ENCODE data around the gene SCN7A. TPM values are rescaled to one million over a fixed set of nuclear protein-coding genes. Genes with fewer than 3 reads are reported as not detected.
"Not testable (repeated sequence)": the region's sequence is repeated elsewhere in the genome, so short reads cannot be mapped to it uniquely, and the experiment has no call there.

SCN7A gene
- total RNA-seq, 1 donor from 2014 or later: 6.3 TPM

- Mint-ChIP-seq H3K4me3 (ENCODE audit: unreplicated experiment) (no peak overlapping the region), H3K4me1 (ENCODE audit: unreplicated experiment) (peaks cover 7% of the 10 kb centered on the region), H3K27ac (ENCODE audit: unreplicated experiment) (peak overlapping the region; percentile 13), H3K36me3 (ENCODE audit: low read depth, unreplicated experiment) (no peaks in the 10 kb centered on the region), H3K9me3 (ENCODE audit: unreplicated experiment) (no peaks in the 10 kb centered on the region), H3K27me3 (ENCODE audit: unreplicated experiment) (no peaks in the 10 kb centered on the region)
- no peak for DNase-seq (ENCODE audit: low spot score)
- no peak for TF ChIP-seq CTCF (IDR thresholded peaks at IDR 0.05; ENCODE audit: unreplicated experiment)
Measured at GRCh38 chr2:166364476-166365161, 129.4 kb downstream of the SCN7A start.

- TF ChIP-seq CTCF (IDR thresholded peaks at IDR 0.05; ENCODE audit: unreplicated experiment): no peak
- no peaks in the 10 kb centered on the region for H3K36me3 Mint-ChIP-seq (ENCODE audit: low read depth, unreplicated experiment)
- no peak overlapping the region for H3K4me3 Mint-ChIP-seq (ENCODE audit: unreplicated experiment)
- H3K9me3 Mint-ChIP-seq (ENCODE audit: unreplicated experiment): no peaks in the 10 kb centered on the region
- H3K27ac Mint-ChIP-seq (ENCODE audit: unreplicated experiment): peak overlapping the region; percentile 28
- peaks cover 7% of the 10 kb centered on the region for H3K4me1 Mint-ChIP-seq (ENCODE audit: unreplicated experiment)
- no peak for DNase-seq (ENCODE audit: low spot score)
- no peaks in the 10 kb centered on the region for H3K27me3 Mint-ChIP-seq (ENCODE audit: unreplicated experiment)
Measured at GRCh38 chr2:166361351-166362153, 132.5 kb downstream of the SCN7A start.

GRCh38 chr2:166360906-166361305 lies 133.1 kb downstream of the SCN7A start:
- H3K4me1 Mint-ChIP-seq (ENCODE audit: unreplicated experiment): peaks cover 7% of the 10 kb centered on the region
- no peak for TF ChIP-seq CTCF (IDR thresholded peaks at IDR 0.05; ENCODE audit: unreplicated experiment)
- DNase-seq (ENCODE audit: low spot score): no peak
- no peaks in the 10 kb centered on the region for H3K36me3 Mint-ChIP-seq (ENCODE audit: low read depth, unreplicated experiment)
- H3K27ac Mint-ChIP-seq (ENCODE audit: unreplicated experiment): no peak overlapping the region
- H3K27me3 Mint-ChIP-seq (ENCODE audit: unreplicated experiment): no peaks in the 10 kb centered on the region
- no peak overlapping the region for H3K4me3 Mint-ChIP-seq (ENCODE audit: unreplicated experiment)
- H3K9me3 Mint-ChIP-seq (ENCODE audit: unreplicated experiment): no peaks in the 10 kb centered on the region

- Mint-ChIP-seq H3K4me1 (ENCODE audit: unreplicated experiment) (peaks cover 5% of the 10 kb centered on the region), H3K27ac (ENCODE audit: unreplicated experiment) (no peak overlapping the region), H3K36me3 (ENCODE audit: low read depth, unreplicated experiment) (no peaks in the 10 kb centered on the region), H3K9me3 (ENCODE audit: unreplicated experiment) (no peaks in the 10 kb centered on the region), H3K27me3 (ENCODE audit: unreplicated experiment) (no peaks in the 10 kb centered on the region), H3K4me3 (ENCODE audit: unreplicated experiment) (no peak overlapping the region)
- no peak for TF ChIP-seq CTCF (IDR thresholded peaks at IDR 0.05; ENCODE audit: unreplicated experiment)
- no peak for DNase-seq (ENCODE audit: low spot score)
Measured at GRCh38 chr2:166360426-166360825, 133.6 kb downstream of the SCN7A start.

GRCh38 chr2:166357950-166358321 lies 136.1 kb downstream of the SCN7A start:
- H3K27me3 Mint-ChIP-seq (ENCODE audit: unreplicated experiment); H3K36me3 Mint-ChIP-seq (ENCODE audit: low read depth, unreplicated experiment); H3K4me1 Mint-ChIP-seq (ENCODE audit: unreplicated experiment); H3K9me3 Mint-ChIP-seq (ENCODE audit: unreplicated experiment); DNase-seq (ENCODE audit: low spot score); H3K4me3 Mint-ChIP-seq (ENCODE audit: unreplicated experiment); H3K27ac Mint-ChIP-seq (ENCODE audit: unreplicated experiment): not testable (repeated sequence)
